HG03354 (cell line): ENCODE results near the gene PHKA1.
A peak's percentile ranks its signal among the peaks of the same experiment; 100 is the strongest.
"Not testable (repeated sequence)": the region's sequence is repeated elsewhere in the genome, so short reads cannot be mapped to it uniquely, and the experiment has no call there.

Source experiments
- ATAC-seq: cut with Tn5 transposase; IDR thresholded peaks from one replicate; pipeline ENCODE4 v1.9.1; 2021; ENCODE audit warnings: mild to moderate bottlenecking; ENCODE audit not compliant: unreplicated experiment, poor library complexity, severe bottlenecking

PHKA1 gene

DNA sequence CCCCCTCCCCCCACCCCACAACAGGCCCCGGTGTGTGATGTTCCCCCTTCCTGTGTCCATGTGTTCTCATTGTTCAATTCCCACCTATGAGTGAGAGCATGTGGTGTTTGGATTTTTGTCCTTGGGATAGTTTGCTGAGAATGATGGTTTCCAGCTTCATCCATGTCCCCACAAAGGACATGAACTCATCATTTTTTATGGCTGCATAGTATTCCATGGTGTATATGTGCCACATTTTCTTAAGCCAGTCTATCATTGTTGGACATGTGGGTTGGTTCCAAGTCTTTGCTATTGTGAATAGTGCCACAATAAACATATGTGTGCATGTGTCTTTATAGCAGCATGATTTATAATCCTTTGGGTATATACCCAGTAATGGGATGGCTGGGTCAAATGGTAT, 40.2 kb downstream of the PHKA1 start:
- not testable (repeated sequence) for ATAC-seq

DNA sequence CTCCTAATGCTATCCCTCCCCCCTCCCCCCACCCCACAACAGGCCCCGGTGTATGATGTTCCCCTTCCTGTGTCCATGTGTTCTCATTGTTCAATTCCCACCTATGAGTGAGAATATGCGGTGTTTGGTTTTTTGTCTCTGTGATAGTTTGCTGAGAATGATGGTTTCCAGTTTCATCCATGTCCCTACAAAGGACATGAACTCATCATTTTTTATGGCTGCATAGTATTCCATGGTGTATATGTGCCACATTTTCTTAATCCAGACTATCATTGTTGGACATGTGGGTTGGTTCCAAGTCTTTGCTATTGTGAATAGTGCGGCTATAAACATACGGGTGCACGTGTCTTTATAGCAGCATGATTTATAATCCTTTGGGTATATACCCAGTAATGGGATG, 44.6 kb downstream of the PHKA1 start:
- not testable (repeated sequence) for ATAC-seq

DNA sequence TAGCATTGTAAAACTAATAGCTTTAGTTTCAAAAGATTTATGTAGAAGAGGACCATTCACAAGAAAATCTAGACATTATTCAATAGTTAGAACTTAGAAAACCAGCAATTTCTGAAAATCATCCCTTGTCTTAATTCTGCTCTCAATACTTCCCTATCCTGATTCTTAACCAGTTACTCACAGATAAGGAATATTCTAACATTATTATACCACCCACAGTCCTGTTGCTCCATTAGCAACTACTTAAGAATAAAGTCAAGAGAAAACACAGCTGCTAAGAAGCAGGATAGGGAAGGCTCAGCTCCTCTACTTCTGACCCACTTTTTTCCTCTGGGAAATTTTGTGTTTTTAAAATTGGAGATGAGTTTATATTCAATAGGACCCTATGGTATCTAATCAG, 47.7 kb downstream of the PHKA1 start:
- no peak for ATAC-seq

DNA sequence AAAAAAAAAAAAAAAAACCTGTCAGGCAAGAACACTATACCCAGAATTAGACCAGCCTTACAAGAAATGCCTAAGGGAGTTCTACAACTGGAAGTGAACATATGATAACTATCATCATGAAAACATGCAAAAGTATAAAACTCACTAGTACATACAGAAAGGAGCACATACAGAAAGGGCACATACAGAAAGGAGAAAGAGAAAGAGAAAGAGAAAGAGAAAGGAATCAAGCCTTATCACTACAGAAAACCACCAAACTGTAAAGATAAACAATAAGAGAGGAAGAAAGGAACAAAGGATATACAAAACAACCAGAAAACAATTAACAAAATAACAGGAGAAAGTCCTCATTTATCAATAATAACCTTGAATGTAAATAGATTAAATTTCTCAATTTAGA, 50.4 kb downstream of the PHKA1 start:
- ATAC-seq: no peak

DNA sequence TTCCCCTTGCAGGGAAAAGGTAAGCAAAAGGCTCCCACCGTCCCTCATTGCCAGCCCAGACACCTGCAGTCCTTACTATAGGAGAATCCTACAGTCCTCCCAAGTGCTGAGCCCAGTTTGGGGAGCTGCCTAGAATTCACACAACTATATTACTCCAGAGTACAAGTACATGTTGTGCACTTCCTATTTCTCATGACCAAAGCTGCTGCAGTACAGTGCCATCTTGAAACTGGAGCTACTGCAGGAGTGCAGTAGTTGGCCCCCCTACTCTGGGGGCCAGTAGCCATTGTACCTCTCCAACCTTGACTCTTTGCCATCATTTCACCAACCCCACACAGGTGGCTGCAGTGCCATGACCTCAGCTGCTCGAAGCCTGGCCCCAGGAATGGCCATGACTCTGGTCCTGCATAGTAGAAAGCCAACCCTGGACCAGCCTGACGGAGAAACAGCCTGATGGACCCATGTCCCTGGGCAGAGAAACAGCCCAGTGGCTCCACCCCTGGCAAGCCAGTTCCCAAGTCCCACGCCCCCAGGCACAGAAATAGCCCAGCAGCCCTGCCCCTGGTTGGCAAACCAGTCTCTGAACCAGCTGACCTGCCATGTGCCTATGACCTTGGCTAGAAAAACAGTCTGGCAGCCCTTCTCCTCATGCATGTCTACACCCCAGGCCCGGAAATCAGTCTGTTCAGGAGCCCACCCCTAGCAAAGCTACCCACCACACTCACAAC, 51.9 kb downstream of the PHKA1 start:
- ATAC-seq: no peak

DNA sequence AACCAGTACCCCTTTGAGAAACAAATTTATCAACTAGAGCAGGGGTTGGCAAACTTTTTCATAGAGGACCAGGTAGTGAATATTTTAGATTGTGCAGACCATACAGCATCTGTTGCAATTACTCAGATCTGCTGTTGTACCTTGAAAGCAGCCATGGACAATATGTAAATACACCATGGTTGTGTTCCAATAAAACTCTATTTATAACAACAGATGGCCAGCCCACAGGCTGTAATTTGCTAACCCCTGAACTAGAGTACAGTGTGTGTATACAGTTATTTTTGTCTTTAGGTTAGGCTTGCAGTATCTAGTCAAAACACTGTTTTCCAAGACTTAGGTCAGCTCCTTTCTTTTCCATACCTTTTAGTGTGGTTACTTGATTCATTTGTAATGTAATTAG, 54.4 kb downstream of the PHKA1 start:
- ATAC-seq: no peak

DNA sequence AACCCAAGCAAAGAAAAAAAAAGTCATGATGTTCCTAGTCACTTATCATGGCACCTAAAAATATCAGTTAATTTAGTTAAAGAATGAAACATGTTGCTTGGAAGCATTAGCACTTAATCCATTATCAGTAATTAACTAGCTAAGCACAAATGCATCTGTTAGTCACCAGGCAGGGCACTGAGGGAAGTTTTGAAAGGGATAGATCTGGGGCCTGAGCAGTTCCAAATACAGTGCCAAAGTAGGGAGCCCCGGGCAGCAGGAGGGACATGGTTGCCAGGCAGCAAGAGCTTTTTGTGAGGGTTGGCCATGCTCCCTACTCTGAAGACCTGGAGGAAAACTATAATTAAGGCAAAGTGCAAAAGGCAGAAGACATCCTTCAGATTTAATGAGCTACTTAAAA, 62.0 kb downstream of the PHKA1 start:
- ATAC-seq: no peak

DNA sequence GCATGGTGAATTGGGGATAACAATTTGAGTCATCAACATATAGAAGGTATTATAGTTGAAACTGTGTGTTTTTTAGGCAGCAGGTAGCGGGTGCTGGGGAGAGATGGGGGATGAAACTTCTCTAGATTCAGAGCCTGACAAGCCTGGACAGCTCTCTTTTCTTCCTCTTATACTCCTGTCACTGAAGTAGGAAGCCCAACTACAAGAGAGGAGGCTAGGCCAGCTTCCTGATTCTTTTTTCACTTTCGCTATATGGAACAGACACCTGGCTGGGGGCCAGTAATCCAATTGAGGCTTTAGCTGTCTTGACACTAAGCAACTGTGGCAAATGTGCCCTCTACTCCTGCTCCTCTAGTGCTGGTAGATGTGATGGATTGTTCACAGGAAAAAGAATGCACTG, 69.2 kb downstream of the PHKA1 start:
- ATAC-seq: no peak

DNA sequence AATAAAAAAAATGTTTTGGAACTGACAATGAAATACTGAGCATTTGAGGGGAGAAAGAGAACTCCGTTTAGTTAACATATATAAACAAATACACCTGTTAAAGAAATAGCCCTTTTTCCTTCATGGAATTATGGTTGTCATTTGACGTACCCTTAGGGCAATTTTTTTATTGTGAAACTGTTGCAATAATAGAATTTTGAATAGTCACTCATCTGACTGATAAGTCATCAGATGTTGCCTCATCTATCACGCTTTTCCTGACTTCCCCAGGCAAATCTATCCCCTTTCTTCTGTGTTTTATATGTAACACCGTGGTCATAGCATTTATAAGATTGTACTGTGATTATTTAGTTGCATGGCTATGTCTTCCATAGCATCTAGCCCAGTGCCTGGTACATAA, 72.5 kb downstream of the PHKA1 start:
- ATAC-seq: no peak

DNA sequence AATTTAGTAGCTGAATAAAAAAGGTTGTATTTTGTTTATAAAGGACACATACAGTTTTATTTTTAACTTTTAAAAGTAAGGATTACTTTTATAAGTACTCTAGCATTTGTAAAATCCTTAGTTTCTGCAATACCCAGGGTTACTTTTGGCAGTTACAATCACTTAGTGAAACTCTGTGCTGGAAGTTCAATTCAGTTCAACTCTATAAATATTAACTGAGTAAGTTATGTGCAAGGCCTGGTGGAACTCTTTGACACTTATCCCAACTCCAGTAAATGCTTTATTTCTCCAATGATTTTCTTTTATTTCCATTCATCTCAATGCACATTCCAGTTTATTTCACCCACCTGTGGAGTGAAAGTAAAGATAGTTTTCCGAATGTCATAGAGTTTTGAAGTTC, 78.2 kb downstream of the PHKA1 start:
- no peak for ATAC-seq

DNA sequence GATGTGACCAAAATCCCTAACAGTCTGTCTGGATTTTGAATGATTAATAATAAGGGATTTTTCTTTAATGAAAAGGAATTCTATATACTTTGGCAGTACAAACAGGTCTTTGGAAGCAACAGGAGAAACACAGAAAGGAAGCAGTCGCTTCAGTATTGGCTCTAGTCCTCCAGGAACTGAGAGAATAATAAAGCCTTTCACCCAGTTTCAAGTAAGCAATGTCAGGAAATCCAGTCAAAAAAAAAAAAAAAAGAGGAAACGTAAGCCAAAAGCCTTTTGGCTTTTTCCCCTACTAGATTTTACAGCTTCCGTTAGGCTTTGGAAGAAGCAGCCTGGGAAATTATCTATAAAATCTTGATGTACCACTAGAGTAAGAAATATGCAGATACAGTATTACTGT, 79.8 kb downstream of the PHKA1 start:
- ATAC-seq: no peak

DNA sequence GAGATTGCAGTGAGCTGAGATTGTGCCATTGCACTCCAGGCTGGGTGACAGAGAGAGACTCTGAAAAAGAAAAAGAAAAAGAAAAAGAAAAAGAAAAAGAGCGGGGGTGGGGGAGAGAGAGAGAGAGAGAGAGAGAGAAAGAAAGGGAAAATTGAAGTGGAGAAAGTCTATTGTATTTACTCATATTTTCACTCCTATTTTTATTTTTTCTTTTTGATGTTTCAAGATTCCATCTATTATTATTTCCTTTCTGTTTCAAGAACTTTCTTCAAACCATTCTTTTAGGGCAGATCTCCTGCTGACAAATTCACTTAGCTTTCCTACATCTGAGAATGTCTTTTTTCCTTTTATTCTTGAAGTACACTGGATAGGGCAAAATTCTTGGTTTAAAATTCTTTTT, 83.9 kb downstream of the PHKA1 start:
- ATAC-seq: no peak

DNA sequence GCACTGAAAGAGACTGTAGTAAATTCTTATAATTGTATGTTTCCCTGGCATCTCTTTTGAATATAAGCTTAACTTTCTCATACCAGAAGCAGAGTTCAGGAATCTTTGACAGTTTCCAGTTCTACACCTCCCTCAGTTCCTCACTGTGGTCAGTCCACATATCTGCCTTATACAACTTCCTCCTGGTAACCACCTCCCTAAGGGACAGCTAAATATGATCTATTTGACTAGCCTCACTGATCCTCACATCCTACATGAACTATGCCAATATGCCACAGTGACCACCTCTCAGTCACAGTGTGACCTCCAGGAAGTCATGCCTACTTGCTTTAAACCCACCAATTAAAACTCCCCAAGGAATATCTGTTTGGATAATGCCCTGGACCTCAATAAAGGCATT, 89.9 kb downstream of the PHKA1 start:
- ATAC-seq: no peak

DNA sequence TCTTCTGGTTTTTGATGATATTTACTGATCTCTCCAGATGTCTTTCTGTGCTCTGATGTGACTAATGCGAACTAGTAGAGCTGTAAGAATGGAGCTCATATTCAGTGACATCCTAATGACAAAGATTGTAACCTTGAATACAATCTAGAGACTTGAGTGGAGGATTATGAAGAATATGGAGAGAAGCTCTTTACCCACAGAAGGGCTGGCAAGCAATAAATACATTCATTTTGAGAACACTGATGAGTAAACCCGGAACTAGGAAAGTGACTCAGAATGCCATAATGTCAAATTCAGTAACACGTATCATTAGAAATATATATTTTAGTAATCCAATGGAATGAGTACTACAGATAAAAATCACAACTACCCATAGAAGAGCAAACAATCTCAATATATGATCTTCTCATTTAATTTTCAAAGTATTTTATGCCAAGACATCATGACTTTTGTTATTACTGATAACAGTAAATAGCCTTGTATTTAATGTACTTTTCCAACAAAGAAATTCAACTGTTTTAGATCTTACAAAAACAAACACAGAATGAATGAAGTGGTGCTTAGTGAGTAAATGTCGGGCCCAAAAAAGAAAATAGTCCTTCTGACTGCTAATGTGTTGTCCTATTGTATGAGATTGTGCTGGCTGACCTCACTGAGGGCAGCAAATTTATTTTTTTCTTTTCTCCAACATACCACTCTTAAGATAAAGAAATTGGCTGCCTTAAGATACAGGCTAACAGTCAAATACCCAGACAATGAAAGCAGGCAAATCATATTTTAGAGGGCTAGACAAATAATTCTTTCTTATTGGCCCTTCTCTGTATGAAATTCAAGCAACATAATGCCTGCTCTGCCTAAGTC, 92.3 kb downstream of the PHKA1 start:
- peak; percentile 90 for ATAC-seq

DNA sequence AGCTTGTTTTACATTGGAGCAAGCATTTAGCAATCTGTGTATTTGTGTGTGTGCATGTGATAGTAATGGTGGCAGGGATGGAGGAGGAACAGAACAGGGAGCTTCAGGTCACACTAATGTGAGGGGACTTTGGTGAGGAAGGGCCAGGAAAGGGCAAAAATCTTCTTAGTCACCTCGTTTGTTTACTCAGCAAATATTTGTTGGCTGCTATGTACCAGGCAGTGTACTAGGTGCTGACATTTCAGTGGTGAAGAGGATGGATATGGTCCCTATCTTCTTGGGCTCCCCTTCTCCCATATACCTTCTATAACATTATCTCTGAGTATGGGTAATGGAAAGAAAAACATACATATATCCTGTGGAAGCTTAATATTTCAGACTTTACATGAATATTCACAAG, 92.9 kb downstream of the PHKA1 start:
- no peak for ATAC-seq

DNA sequence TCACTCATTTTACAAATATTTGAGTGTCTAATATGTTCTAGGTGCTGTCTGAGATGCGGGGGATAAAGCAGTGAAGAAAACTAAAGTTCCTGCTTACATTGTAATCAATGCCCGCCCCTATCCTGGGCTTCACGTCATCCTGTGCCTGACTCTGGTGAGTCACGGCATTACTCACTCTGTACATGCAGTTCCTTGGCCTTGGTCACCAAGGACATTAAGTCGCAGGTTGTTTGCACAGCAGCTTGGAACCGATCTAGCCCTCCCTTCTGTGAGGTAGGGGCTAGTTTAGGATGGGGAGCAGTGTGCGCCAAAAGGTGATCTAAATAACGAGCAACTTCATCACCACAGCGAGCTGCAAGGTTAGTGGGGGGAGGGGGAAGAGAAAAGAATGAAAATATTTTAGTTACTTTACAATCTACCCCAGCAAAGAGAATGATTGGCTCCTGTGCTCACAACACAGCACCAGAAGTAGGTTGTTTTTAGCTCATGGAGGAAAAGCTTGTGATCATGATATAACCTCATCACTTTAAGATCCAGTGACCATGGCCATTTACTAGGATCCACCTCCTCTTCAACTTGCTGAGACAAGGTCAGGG, 93.5 kb downstream of the PHKA1 start:
- ATAC-seq: no peak

DNA sequence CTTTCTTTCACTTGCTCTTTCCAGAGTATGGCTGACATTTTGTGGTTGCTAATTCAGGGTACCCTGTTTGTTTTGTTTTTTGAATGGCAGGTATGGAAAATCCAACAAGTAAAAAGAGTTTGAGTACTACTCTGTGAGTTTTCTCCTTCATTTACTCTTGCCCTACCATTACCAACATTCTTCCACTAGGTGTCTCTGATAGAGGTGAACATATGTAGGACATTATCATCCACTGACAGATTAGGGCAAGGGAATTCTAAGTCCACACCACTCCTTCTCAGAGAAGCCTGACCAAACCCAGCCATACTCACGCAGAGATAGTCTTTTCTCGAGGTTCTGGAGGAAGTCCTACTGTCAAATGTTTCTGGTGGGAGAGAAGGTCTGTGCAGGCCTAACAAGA, 104.8 kb downstream of the PHKA1 start:
- ATAC-seq: no peak

DNA sequence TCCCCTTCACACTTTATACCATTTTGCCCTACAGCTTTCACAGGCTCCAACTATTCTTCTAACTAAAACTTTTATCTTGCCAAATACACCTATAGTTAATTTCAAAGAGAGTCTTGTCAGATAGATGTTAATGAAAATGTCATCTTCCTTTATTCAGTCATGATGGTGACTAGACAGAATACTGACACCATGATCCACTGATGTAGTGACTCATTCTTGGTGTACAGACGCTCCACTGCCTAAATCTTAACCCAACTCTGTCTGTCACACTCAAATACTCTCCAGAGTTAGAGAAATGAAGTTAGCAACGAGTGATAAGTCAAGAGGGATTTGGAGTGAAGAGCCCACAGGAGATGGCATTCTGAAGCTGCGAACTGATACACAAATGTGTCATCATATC, 109.4 kb downstream of the PHKA1 start:
- ATAC-seq: no peak

DNA sequence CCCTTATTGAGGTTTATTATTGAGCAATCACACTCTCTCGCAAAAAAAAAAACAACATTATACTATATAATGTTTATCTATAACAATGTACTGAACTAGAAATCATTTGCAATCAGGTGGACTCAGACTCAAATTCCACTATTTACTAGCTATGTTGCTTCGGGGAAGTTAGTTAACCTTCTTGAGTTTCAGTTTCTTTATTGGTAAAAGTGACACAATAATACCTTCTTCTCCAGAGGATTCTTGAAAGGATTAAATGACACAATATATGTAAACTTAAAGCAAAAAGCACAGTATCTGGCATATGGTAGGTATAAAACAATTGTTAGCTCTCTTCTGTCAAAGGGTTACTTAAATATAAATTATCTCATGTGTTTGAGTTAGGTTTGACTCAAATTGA, 110.0 kb downstream of the PHKA1 start:
- no peak for ATAC-seq

DNA sequence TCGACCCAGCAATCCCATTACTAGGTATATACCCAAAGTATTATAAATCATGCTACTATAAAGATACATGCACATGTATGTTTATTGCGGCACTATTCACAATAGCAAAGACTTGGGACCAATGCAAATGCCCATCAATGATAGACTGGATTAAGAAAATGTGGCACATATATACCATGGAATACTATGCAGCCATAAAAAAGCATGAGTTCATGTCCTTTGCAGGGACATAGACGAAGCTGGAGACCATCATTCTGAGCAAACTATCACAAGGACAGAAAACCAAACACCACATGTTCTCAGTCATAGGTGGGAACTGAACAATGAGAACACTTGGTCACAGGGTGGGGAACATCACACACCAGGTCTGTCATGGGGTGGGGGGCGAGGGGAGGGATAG, 123.1 kb downstream of the PHKA1 start:
- not testable (repeated sequence) for ATAC-seq

DNA sequence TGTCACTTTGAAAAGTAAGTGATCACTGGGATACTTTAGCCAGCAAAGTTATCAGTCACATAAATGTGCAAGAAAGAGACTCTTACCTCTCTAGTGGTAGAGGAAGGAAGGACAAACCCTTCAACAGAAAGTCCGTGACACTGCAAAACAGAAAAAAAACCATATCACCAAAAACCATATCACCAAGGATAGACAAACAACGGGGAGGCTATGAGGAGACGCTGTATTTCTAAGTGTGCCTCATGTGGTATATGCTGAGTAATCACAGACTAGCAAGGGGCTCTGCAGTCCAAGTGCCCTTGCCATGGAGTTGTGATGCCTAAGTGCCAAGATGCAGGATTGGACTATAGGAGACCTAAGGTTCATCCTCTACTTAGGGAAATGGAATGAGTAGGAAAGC, 129.9 kb downstream of the PHKA1 start:
- no peak for ATAC-seq
